HG03571 (cell line): Measurements from ENCODE around the gene NDRG2.

Experiments used
- ATAC-seq: cut with Tn5 transposase; IDR thresholded peaks from one replicate; pipeline ENCODE4 v1.9.1; 2021; ENCODE audit not compliant: unreplicated experiment

Gene NDRG2

GRCh38 chr14:21037156-21037555 lies 12.3 kb upstream of the NDRG2 start:
- ATAC-seq: no peak

- no peak for ATAC-seq
Measured at GRCh38 chr14:21036751-21037150, 11.9 kb upstream of the NDRG2 start.

GRCh38 chr14:21034707-21035106 lies 9.8 kb upstream of the NDRG2 start, which contains the start of gene RNASE13:
TSS of gene RNASE13 (minus strand) at chr14:21034807. CDS start at chr14:21034288, 519 bp downstream.
- ATAC-seq: no peak

GRCh38 chr14:21033133-21033698 lies 8.4 kb upstream of the NDRG2 start:
- no peak for ATAC-seq

GRCh38 chr14:21032326-21033132 lies 7.7 kb upstream of the NDRG2 start:
- ATAC-seq: no peak

GRCh38 chr14:21030531-21030930 lies 5.7 kb upstream of the NDRG2 start:
- no peak for ATAC-seq

- ATAC-seq: no peak
Measured at GRCh38 chr14:21029917-21030316, 5.1 kb upstream of the NDRG2 start, which contains the start of gene TPPP2. TSS of gene TPPP2 (plus strand) at chr14:21030217. CDS start at chr14:21030582, 365 bp downstream.

GRCh38 chr14:21026988-21027315 lies 2.1 kb upstream of the NDRG2 start:
- no peak for ATAC-seq

GRCh38 chr14:21026274-21026987 lies 1.6 kb upstream of the NDRG2 start:
- ATAC-seq: no peak

GRCh38 chr14:21025371-21026273 lies 761 bp upstream of the NDRG2 start:
- ATAC-seq: no peak

GRCh38 chr14:21023817-21024584 lies 860 bp downstream of the NDRG2 start:
- no peak for ATAC-seq

GRCh38 chr14:21023174-21023573 lies 1.7 kb downstream of the NDRG2 start:
- no peak for ATAC-seq

- no peak for ATAC-seq
Measured at GRCh38 chr14:21022686-21023085, 2.2 kb downstream of the NDRG2 start.

- no peak for ATAC-seq
Measured at GRCh38 chr14:21020977-21021545, 3.8 kb downstream of the NDRG2 start.

- no peak for ATAC-seq
Measured at GRCh38 chr14:21019366-21019765, 5.5 kb downstream of the NDRG2 start.

- ATAC-seq: no peak
Measured at GRCh38 chr14:21018781-21019180, 6.1 kb downstream of the NDRG2 start.

GRCh38 chr14:21018286-21018685 lies 6.6 kb downstream of the NDRG2 start:
- ATAC-seq: no peak

GRCh38 chr14:21017528-21018245 lies 7.2 kb downstream of the NDRG2 start:
- no peak for ATAC-seq
